GM21367 (cell line): ENCODE data around the gene TM2D1.

ENCODE experiments used
- ATAC-seq: cut with Tn5 transposase; IDR thresholded peaks from one replicate; pipeline ENCODE4 v1.9.1; 2021; ENCODE audit not compliant: unreplicated experiment

TM2D1 gene

GRCh38 chr1:61645476-61645875 is 79.5 kb downstream of the TM2D1 start:
- no peak for ATAC-seq

DNA sequence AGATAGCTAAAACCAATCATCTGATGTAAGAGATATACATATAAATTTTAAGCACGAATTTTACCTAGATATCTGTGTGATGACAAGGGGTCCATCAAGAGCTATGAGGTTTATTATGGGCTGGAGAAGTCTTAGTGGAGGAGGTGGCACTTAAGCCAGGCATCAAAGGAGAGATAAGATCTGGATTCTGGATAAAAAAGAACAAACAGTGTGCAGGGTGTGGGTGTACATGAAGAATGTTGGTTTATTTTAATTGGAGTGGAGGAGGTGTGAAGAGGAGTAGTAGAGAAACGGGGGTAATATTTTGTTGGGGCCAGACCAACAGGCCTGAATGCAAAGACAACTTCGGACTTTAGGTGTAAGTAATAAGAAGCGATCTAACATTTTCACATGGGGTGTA is 80.6 kb downstream of the TM2D1 start:
- no peak for ATAC-seq

DNA sequence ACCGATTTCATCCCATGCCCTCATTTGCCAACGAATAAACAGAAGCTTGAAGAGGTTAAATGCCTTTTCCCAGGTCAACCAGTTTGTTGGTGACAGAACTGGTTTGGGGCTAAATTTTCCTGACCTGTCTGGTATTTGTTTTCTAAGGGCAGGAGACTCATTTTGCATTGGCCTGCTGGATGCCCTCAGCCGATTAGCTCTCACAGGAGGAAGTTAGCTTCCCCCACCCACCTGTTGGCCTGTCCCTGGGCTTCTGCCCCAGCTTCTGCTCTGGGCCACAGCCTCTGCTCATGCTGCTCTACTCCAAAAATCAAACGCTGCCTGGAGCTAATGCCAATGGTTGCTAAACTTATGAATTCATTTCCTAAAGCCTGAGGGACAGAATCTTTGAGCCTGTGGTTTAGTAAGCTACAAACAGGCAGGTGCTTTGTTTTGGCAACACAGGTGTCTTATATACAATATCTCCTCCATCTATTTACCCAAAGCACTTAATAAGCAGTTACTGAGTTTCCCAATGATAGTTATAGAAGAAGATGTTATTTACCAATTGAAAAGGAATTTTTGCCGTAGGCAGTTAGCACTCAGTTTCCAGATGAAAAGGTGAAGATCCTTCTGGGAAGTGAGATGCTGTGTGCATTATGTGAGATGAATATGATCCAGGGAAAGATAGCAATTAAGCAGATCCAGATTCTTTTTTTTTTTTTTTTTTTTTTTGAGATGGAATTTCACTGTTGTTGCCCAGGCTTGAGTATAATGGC is 82.3 kb downstream of the TM2D1 start:
- no peak for ATAC-seq

DNA sequence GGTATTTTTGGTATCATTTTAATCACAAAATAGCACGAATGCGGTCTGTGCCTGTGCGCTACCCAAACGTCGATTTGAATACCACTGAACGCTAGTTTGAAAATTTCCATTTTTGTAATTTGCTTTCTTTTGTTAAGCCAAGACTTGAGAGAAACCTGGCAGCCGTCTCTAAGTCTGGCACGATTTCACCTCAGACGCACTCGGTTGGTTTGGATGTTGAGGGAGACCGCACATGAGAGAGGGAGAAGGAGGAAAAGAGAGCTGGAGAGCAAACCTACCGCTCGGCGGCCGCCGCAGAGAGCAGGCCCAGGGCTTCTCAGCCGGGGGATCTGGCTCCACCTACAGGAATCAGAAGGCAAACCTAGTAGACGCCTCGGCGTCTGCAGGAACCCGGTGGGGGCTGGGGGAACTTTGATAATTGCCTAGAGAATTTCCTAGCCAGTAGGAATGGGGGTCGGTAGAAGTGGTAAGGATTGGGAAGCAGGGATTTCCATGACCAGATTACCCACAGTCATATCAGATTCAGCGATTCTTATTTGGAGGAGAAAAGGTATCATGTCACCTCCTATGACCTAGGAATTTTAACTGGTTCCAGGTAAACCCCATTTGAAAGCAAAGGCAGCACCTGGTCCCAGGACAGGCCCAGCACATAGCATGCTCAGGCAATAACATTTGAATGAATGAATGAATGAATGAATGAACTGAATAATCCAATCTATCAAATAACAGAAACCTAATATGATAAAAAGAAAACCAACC is 83.2 kb downstream of the TM2D1 start:
- ATAC-seq = peak; percentile 89

GRCh38 chr1:61640531-61641530 is 84.1 kb downstream of the TM2D1 start:
- no peak for ATAC-seq

DNA sequence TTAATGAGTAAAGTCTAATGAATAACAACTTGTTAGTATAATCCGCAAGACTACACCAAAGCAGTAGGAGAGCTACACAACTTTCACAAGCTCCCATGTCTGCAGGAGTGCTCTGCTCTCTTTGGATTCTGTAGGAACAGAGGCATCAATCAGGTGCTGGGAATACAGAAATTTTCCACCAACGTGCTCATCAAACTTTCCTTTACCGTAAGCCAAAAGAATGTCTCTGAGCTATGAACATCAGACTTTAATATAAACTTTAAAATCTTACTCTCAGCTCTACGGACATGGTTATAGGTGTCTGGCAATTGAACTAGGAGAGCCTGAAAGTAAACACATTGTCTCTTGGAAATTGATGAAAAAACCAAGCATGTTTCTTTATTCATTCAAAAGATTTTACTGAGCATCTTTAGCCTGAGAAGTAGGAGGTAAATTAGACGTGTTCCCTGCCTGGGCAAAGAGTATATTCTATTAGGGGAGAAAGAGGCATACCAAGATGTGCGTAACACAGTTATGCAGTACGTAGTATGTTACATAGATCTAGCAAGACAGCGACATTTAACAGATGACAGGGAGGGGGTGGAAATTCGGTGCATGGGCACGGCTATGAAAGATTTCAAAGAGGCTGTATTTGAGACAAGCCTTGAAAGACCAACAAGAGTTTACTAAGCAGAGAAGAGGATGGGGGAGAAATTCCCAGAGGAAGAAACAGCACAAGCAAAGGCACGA is 85.2 kb downstream of the TM2D1 start:
- ATAC-seq = no peak

- ATAC-seq = no peak
Observed at GRCh38 chr1:61638911-61639605, 85.9 kb downstream of the TM2D1 start.

DNA sequence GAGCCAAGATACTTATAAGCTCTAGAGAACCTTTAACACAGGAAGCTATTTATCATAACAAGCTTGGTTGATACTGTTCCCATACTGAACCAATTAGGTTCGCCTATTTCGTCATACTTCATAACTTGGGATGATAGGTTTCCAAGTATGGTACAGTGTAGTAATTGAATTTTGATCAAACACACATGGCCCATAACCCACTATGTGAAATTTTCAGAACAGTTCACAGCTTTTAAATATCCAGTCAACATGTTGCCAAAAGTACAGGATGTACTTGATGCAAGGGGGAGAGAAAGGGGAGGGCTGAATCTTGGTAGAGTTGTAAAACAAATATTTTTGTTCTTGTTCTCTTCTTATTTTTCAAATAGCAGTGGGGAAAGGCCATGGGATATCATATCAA is 86.6 kb downstream of the TM2D1 start:
- no peak for ATAC-seq

DNA sequence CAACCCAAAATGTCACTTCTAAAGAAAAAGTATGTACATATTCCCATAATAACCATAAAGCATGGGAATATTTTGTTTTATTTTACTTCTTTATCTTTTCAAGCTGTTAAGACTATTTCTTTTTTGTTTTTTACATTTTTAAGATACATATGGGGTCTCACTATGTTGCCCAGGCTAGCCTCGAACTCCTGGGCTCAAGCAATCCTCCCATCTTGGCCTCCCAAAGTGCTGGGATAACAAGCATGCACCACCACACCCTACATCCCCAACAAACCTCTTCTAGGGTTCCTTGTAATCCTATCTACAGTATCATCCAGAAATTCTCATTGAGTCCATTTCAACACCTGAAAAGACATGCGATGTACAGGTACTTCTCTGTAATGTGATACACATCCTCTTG is 87.5 kb downstream of the TM2D1 start:
- no peak for ATAC-seq

GRCh38 chr1:61636814-61637213 is 88.1 kb downstream of the TM2D1 start:
- ATAC-seq = no peak

DNA sequence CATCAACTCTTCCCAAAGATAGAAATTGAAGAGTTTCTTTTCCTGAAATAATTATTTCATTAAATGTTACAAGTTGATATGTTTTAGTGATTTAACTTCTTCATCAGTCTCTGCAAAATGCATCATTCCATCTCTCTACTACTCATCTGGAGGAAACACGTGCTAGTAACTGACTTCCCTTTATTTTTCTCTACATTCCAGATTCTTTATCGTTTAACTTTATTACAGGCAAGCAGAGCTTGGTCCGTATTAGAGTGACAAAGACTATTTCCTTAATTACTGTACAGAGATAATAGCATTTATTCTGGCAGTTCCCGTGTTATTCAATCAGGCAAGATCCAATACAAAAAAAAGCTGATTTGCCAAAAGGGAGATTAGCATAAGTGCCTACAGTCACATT is 88.6 kb downstream of the TM2D1 start:
- no peak for ATAC-seq

GRCh38 chr1:61635557-61635956 is 89.4 kb downstream of the TM2D1 start:
- no peak for ATAC-seq

DNA sequence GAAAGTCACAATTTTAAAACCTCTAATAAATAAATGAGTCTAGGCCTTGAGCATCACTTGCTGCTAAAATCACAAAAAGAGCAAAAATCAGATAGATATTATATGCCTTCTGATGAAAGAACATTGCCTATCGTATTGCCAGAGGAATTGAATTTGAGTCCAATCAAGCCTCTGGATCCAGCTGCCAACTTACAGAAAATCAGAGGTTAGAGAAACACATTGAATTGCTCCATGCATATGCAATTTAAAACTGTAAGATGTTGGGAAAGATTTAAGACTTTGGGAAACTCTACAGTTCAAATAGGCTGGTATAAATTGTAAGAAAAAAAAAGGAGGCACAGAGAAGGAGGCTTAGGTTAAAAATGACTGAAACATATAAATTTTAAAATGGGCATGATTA is 93.5 kb downstream of the TM2D1 start:
- no peak for ATAC-seq
